GM18508 (cell line): Measurements from ENCODE around the gene ATP6V1A.
A peak's percentile ranks its signal among the peaks of the same experiment; 100 is the strongest.

Source experiments
- ATAC-seq: cut with Tn5 transposase; IDR thresholded peaks from one replicate; pipeline ENCODE4 v1.9.1; 2021; ENCODE audit warnings: moderate number of reproducible peaks; ENCODE audit not compliant: insufficient read depth, unreplicated experiment

Gene ATP6V1A

GRCh38 chr3:113745756-113746547 lies 883 bp upstream of the ATP6V1A start, which contains the start of gene NAA50:
NAA50 (minus strand) TSS chr3:113746249; CDS start chr3:113745949, 300 bp downstream.
- no peak for ATAC-seq

- no peak for ATAC-seq
Observed at GRCh38 chr3:113747283-113748046, 630 bp downstream of the ATP6V1A start.

GRCh38 chr3:113751141-113751540 lies 4.3 kb downstream of the ATP6V1A start:
- no peak for ATAC-seq

- ATAC-seq: no peak
Observed at GRCh38 chr3:113753376-113753985, 6.6 kb downstream of the ATP6V1A start.

- no peak for ATAC-seq
Observed at GRCh38 chr3:113754494-113755159, 7.8 kb downstream of the ATP6V1A start.

GRCh38 chr3:113758389-113759024 lies 11.7 kb downstream of the ATP6V1A start:
- no peak for ATAC-seq

GRCh38 chr3:113764698-113765097 lies 17.9 kb downstream of the ATP6V1A start:
- no peak for ATAC-seq

GRCh38 chr3:113769551-113769950 lies 22.7 kb downstream of the ATP6V1A start:
- ATAC-seq: peak; percentile 58

- no peak for ATAC-seq
Observed at GRCh38 chr3:113771993-113772392, 25.2 kb downstream of the ATP6V1A start.

GRCh38 chr3:113773381-113773780 lies 26.5 kb downstream of the ATP6V1A start:
- no peak for ATAC-seq

GRCh38 chr3:113775516-113775915 lies 28.7 kb downstream of the ATP6V1A start:
- no peak for ATAC-seq

GRCh38 chr3:113776564-113776963 lies 29.7 kb downstream of the ATP6V1A start:
- ATAC-seq: no peak

GRCh38 chr3:113783463-113783862 lies 36.6 kb downstream of the ATP6V1A start:
- no peak for ATAC-seq

GRCh38 chr3:113783980-113784379 lies 37.1 kb downstream of the ATP6V1A start:
- no peak for ATAC-seq

GRCh38 chr3:113791381-113791780 lies 44.5 kb downstream of the ATP6V1A start:
- no peak for ATAC-seq

- no peak for ATAC-seq
Observed at GRCh38 chr3:113794526-113794925, 47.7 kb downstream of the ATP6V1A start.

GRCh38 chr3:113795693-113796092 lies 48.9 kb downstream of the ATP6V1A start:
- ATAC-seq: no peak

- ATAC-seq: no peak
Observed at GRCh38 chr3:113802795-113803455, 56.1 kb downstream of the ATP6V1A start.

GRCh38 chr3:113804661-113805060 lies 57.8 kb downstream of the ATP6V1A start:
- no peak for ATAC-seq

- ATAC-seq: no peak
Observed at GRCh38 chr3:113805249-113805648, 58.4 kb downstream of the ATP6V1A start.
